HG03064 (cell line): ENCODE results near the gene NAA25.

Experiments
- ATAC-seq: cut with Tn5 transposase; IDR thresholded peaks from one replicate; pipeline ENCODE4 v1.9.1; 2021; ENCODE audit warnings: low read depth; ENCODE audit not compliant: unreplicated experiment

The NAA25 gene

DNA sequence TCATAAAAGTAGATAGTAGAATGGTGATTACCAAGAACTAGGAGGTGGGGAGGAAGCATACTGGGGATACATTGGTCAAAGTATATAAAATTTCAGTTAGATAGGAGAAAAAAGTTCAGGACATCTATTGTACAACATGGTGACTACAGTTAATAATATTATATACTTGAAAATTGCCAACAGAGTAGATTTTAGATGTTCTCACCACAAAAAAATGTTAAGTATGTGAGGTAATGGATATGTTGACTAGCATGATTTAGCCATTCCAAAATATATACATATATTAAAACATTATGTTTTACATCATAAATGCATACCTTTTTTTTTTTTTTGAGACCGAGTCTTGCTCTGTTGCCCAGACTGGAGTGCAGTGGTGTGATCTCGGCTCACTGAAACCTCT, 126.6 kb downstream of the NAA25 start:
- ATAC-seq = no peak

GRCh38 chr12:111980598-111980997, 128.0 kb downstream of the NAA25 start:
- ATAC-seq = no peak

- no peak for ATAC-seq
Measured at GRCh38 chr12:111978545-111978944, 130.0 kb downstream of the NAA25 start.

DNA sequence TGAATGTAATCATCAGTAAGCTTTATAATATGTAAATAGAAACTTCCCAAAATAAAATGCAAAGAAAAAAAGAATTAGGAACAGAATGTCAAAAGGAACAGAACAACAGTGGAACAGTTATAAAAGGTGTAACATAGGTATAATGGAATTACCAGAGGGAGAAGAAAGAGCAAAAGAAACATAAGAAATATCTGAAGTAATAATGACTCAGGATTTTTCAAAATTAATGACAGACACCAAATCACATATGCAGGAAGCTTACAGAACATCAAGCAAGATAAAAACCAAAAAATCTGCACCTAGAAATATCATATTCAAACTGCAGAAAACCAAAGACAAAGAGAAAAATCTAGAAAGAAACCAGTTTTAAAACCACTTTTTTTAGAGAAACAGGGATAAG, 131.7 kb downstream of the NAA25 start:
- no peak for ATAC-seq
